ENCODE results near the gene ZNF341. TPM values are rescaled to one million over a fixed set of nuclear protein-coding genes. Genes with fewer than 3 reads are reported as not detected.

Gene ZNF341
- total and polyA plus RNA-seq, 9 of the 15 experiments (the other 6 are each of a cell fraction or from before 2014, with no cell fraction given): 0.08 to 2.6 (median 1.0) TPM

DNA sequence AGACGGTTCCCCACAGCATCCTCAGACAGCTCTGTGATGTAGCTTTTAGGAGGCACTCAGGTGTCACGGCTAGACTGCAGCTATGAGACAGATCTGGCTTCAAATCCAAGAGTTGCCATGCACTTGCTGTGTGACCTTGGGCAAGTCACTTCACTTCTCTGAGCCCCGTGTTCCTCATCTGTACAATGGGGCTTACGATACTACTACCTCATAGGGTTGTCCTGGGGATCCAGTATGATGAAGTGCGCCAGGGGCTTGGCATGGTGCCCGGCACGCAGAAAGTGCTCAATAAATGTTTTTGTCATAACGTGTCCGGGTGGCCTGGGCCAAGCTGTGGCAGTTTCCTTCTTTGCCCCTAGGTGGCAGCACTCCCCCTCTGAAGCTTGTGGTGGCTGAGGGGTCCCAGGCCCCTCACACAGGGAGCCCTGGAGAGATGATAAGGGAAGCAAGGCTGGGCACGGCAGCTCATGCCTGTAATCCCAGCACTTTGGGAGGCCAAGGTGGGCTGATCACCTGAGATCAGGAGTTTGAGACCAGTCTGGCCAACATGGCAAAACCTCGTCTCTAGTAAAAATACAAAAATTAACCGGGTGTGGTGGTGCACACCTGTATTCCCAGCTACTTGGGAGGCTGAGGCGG lies 60.3 kb downstream of the ZNF341 start (continued):
- TF ChIP-seq, protein P1, sequence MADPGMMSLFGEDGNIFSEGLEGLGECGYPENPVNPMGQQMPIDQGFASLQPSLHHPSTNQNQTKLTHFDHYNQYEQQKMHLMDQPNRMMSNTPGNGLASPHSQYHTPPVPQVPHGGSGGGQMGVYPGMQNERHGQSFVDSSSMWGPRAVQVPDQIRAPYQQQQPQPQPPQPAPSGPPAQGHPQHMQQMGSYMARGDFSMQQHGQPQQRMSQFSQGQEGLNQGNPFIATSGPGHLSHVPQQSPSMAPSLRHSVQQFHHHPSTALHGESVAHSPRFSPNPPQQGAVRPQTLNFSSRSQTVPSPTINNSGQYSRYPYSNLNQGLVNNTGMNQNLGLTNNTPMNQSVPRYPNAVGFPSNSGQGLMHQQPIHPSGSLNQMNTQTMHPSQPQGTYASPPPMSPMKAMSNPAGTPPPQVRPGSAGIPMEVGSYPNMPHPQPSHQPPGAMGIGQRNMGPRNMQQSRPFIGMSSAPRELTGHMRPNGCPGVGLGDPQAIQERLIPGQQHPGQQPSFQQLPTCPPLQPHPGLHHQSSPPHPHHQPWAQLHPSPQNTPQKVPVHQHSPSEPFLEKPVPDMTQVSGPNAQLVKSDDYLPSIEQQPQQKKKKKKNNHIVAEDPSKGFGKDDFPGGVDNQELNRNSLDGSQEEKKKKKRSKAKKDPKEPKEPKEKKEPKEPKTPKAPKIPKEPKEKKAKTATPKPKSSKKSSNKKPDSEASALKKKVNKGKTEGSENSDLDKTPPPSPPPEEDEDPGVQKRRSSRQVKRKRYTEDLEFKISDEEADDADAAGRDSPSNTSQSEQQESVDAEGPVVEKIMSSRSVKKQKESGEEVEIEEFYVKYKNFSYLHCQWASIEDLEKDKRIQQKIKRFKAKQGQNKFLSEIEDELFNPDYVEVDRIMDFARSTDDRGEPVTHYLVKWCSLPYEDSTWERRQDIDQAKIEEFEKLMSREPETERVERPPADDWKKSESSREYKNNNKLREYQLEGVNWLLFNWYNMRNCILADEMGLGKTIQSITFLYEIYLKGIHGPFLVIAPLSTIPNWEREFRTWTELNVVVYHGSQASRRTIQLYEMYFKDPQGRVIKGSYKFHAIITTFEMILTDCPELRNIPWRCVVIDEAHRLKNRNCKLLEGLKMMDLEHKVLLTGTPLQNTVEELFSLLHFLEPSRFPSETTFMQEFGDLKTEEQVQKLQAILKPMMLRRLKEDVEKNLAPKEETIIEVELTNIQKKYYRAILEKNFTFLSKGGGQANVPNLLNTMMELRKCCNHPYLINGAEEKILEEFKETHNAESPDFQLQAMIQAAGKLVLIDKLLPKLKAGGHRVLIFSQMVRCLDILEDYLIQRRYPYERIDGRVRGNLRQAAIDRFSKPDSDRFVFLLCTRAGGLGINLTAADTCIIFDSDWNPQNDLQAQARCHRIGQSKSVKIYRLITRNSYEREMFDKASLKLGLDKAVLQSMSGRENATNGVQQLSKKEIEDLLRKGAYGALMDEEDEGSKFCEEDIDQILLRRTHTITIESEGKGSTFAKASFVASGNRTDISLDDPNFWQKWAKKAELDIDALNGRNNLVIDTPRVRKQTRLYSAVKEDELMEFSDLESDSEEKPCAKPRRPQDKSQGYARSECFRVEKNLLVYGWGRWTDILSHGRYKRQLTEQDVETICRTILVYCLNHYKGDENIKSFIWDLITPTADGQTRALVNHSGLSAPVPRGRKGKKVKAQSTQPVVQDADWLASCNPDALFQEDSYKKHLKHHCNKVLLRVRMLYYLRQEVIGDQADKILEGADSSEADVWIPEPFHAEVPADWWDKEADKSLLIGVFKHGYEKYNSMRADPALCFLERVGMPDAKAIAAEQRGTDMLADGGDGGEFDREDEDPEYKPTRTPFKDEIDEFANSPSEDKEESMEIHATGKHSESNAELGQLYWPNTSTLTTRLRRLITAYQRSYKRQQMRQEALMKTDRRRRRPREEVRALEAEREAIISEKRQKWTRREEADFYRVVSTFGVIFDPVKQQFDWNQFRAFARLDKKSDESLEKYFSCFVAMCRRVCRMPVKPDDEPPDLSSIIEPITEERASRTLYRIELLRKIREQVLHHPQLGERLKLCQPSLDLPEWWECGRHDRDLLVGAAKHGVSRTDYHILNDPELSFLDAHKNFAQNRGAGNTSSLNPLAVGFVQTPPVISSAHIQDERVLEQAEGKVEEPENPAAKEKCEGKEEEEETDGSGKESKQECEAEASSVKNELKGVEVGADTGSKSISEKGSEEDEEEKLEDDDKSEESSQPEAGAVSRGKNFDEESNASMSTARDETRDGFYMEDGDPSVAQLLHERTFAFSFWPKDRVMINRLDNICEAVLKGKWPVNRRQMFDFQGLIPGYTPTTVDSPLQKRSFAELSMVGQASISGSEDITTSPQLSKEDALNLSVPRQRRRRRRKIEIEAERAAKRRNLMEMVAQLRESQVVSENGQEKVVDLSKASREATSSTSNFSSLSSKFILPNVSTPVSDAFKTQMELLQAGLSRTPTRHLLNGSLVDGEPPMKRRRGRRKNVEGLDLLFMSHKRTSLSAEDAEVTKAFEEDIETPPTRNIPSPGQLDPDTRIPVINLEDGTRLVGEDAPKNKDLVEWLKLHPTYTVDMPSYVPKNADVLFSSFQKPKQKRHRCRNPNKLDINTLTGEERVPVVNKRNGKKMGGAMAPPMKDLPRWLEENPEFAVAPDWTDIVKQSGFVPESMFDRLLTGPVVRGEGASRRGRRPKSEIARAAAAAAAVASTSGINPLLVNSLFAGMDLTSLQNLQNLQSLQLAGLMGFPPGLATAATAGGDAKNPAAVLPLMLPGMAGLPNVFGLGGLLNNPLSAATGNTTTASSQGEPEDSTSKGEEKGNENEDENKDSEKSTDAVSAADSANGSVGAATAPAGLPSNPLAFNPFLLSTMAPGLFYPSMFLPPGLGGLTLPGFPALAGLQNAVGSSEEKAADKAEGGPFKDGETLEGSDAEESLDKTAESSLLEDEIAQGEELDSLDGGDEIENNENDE (IDR thresholded peaks at IDR 0.05; ENCODE audit: low read depth, low read length): no peak
- TF ChIP-seq ZNF79 (CRISPR knock-in tag; IDR thresholded peaks at IDR 0.05; ENCODE audit: low read depth): no peak
- TF ChIP-seq ILF3 (IDR thresholded peaks at IDR 0.05; ENCODE audit: borderline replicate concordance): no peak
- TF ChIP-seq KAT2B (IDR thresholded peaks at IDR 0.05; ENCODE audit: low read depth, low read length): no peak
- no peak for TF ChIP-seq ZFP1 (CRISPR knock-in tag; IDR thresholded peaks at IDR 0.05)
- no peak for TF ChIP-seq ZBED1 (IDR thresholded peaks at IDR 0.05)
- no peak for TF ChIP-seq ETV1 (tag; conservative IDR thresholded peaks at IDR 0.05; ENCODE audit: low read depth)
- TF ChIP-seq KDM1A (IDR thresholded peaks at IDR 0.05): peak; percentile 84 to 92
- TF ChIP-seq, protein P2, sequence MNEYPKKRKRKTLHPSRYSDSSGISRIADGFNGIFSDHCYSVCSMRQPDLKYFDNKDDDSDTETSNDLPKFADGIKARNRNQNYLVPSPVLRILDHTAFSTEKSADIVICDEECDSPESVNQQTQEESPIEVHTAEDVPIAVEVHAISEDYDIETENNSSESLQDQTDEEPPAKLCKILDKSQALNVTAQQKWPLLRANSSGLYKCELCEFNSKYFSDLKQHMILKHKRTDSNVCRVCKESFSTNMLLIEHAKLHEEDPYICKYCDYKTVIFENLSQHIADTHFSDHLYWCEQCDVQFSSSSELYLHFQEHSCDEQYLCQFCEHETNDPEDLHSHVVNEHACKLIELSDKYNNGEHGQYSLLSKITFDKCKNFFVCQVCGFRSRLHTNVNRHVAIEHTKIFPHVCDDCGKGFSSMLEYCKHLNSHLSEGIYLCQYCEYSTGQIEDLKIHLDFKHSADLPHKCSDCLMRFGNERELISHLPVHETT (CRISPR knock-in tag; conservative IDR thresholded peaks at IDR 0.05 in 1 of 2, IDR thresholded peaks at IDR 0.05 in 1 of 2): no peak
- TF ChIP-seq MEF2A (IDR thresholded peaks at IDR 0.05; ENCODE audit: control insufficient read depth, low read depth, low read length): no peak
- TF ChIP-seq ZNF696 (CRISPR knock-in tag; conservative IDR thresholded peaks at IDR 0.05): no peak
- no peak for TF ChIP-seq TAF15 (IDR thresholded peaks at IDR 0.05; ENCODE audit: low read depth, low read length)
- no peak for TF ChIP-seq ARID1B (IDR thresholded peaks at IDR 0.05)

All from K562 (cell line).